Neural cell (in vitro differentiated cells): Measurements from ENCODE around the gene MAT2B.

Source experiments
- CTCF ChIP-seq: fragments of 450-650 bp; IDR thresholded peaks from 2 replicates; pipeline ENCODE4 v1.5.1; 2014; ENCODE audit warnings: antibody characterized with exemption, mild to moderate bottlenecking, moderate library complexity; ENCODE audit not compliant: poor library complexity, severe bottlenecking
- EZH2 ChIP-seq: fragments of 200-600, 300-800 bp; shearing (Covaris generic), sonication (generic); IDR thresholded peaks from 2 replicates; pipeline ENCODE4 v1.6.1; 2014; ENCODE audit warnings: antibody characterized with exemption, low read length, borderline replicate concordance, mild to moderate bottlenecking; ENCODE audit not compliant: insufficient read depth, poor library complexity, severe bottlenecking
- POLR2AphosphoS5 ChIP-seq: IDR thresholded peaks from 2 replicates; pipeline ENCODE4 v1.6.1; 2012
- RAD21 ChIP-seq: fragments of 450-650 bp; conservative IDR thresholded peaks from 2 replicates; pipeline ENCODE4 v1.6.1; 2014; ENCODE audit warnings: antibody characterized with exemption, mild to moderate bottlenecking, moderate library complexity
- REST ChIP-seq: IDR thresholded peaks from 2 replicates; pipeline ENCODE4 v1.6.1; 2012; ENCODE audit warnings: borderline replicate concordance
- TAF1 ChIP-seq: IDR thresholded peaks from 2 replicates; pipeline ENCODE4 v1.6.1; 2012; ENCODE audit warnings: low read depth

GRCh38 chr5:163473635-163474243 is 31.7 kb upstream of the MAT2B start:
- TF ChIP-seq TAF1 = no peak
- peak; percentile 64 for TF ChIP-seq CTCF
- no peak for TF ChIP-seq EZH2
- TF ChIP-seq REST = no peak
- TF ChIP-seq RAD21 = peak; percentile 35
- TF ChIP-seq POLR2AphosphoS5 = no peak
